B cell (primary cell): Measurements from ENCODE around the gene AMOTL1.

Source experiments
- EZH2 ChIP-seq: IDR thresholded peaks from 2 replicates; pipeline ENCODE4 v1.6.1; 2012; ENCODE audit warnings: borderline replicate concordance, low read depth, mild to moderate bottlenecking, moderate library complexity, low read length; ENCODE audit not compliant: insufficient read depth, poor library complexity, severe bottlenecking
- TF ChIP-seq, protein P1 (sequence below): fragments of 200-600 bp; IDR thresholded peaks from one replicate; pipeline ENCODE4 v1.8.0; 2022; ENCODE audit warnings: antibody characterized with exemption, mild to moderate bottlenecking

GRCh38 chr11:94910779-94911178, 142.6 kb downstream of the AMOTL1 start:
- TF ChIP-seq, protein P1, sequence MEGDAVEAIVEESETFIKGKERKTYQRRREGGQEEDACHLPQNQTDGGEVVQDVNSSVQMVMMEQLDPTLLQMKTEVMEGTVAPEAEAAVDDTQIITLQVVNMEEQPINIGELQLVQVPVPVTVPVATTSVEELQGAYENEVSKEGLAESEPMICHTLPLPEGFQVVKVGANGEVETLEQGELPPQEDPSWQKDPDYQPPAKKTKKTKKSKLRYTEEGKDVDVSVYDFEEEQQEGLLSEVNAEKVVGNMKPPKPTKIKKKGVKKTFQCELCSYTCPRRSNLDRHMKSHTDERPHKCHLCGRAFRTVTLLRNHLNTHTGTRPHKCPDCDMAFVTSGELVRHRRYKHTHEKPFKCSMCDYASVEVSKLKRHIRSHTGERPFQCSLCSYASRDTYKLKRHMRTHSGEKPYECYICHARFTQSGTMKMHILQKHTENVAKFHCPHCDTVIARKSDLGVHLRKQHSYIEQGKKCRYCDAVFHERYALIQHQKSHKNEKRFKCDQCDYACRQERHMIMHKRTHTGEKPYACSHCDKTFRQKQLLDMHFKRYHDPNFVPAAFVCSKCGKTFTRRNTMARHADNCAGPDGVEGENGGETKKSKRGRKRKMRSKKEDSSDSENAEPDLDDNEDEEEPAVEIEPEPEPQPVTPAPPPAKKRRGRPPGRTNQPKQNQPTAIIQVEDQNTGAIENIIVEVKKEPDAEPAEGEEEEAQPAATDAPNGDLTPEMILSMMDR: no peak
- no peak for TF ChIP-seq EZH2
